ENCODE results near the gene IBA57. TPM values are rescaled to one million over a fixed set of nuclear protein-coding genes. Genes with fewer than 3 reads are reported as not detected.

IBA57 gene
- total RNA-seq, 4 donors from 2014 or later = 4.9 to 15.7 (median 12.3) TPM

GRCh38 chr1:228142155-228142691 lies 23.4 kb upstream of the IBA57 start:
- ATAC-seq (no peak), DNase-seq (peak in 1 of 2 donors; percentile 62)
- Histone ChIP-seq H3K27ac (peak overlapping the region; percentile 94 to 99 (median 96)), H3K4me1 (peaks cover 32 to 37% of the 10 kb centered on the region in 2 donors), H3K36me3 (peaks cover 0 to 12% of the 10 kb centered on the region in 2 donors), H3K9me3 (no peaks in the 10 kb centered on the region), H3K27me3 (no peaks in the 10 kb centered on the region), H3K4me3 (peak overlapping the region in 2 of 4 donors; percentile 96 to 100)
- TF ChIP-seq CTCF (IDR thresholded peaks at IDR 0.05 in 4 of 5, conservative IDR thresholded peaks at IDR 0.05 in 1 of 5) = no peak
- peak in 1 of 2 donors; percentile 8 for TF ChIP-seq POLR2A (IDR thresholded peaks at IDR 0.05)
- in situ Hi-C loops (cut with MboI; ENCODE audit: low sequenced_read_pairs in 4 of 4) (no loop called here), intact Hi-C loops (cut with DNase I; ENCODE audit: low total_unique reads) (no loop called here)

GRCh38 chr1:228142701-228143136 lies 22.9 kb upstream of the IBA57 start:
- Histone ChIP-seq H3K36me3 (peaks cover 0 to 17% of the 10 kb centered on the region in 2 donors), H3K27me3 (no peaks in the 10 kb centered on the region), H3K4me1 (peaks cover 32 to 37% of the 10 kb centered on the region in 2 donors), H3K27ac (peak overlapping the region; percentile 94 to 99 (median 96)), H3K9me3 (no peaks in the 10 kb centered on the region), H3K4me3 (peak overlapping the region in 1 of 4 donors; percentile 96)
- no peak for DNase-seq
- ATAC-seq = no peak
- intact Hi-C loops (cut with DNase I; ENCODE audit: low total_unique reads) (no loop called here), in situ Hi-C loops (cut with MboI; ENCODE audit: low sequenced_read_pairs in 4 of 4) (no loop called here)
- TF ChIP-seq CTCF (IDR thresholded peaks at IDR 0.05 in 4 of 5, conservative IDR thresholded peaks at IDR 0.05 in 1 of 5) = no peak
- TF ChIP-seq POLR2A (IDR thresholded peaks at IDR 0.05) = no peak

GRCh38 chr1:228143480-228144192 lies 22.0 kb upstream of the IBA57 start:
- Histone ChIP-seq H3K9me3 (no peaks in the 10 kb centered on the region), H3K27ac (no peak overlapping the region), H3K27me3 (no peaks in the 10 kb centered on the region), H3K4me3 (no peak overlapping the region), H3K4me1 (peaks cover 32 to 37% of the 10 kb centered on the region in 2 donors), H3K36me3 (peaks cover 0 to 26% of the 10 kb centered on the region in 2 donors)
- TF ChIP-seq POLR2A (IDR thresholded peaks at IDR 0.05) = no peak
- no peak for TF ChIP-seq CTCF (IDR thresholded peaks at IDR 0.05 in 4 of 5, conservative IDR thresholded peaks at IDR 0.05 in 1 of 5)
- DNase-seq = no peak
- ATAC-seq = no peak
- in situ Hi-C loops (cut with MboI; ENCODE audit: low sequenced_read_pairs in 4 of 4) (no loop called here), intact Hi-C loops (cut with DNase I; ENCODE audit: low total_unique reads) (no loop called here)

- Histone ChIP-seq H3K4me1 (peaks cover 32 to 41% of the 10 kb centered on the region in 2 donors), H3K27ac (no peak overlapping the region), H3K27me3 (no peaks in the 10 kb centered on the region), H3K9me3 (no peaks in the 10 kb centered on the region), H3K36me3 (peaks cover 0 to 30% of the 10 kb centered on the region in 2 donors), H3K4me3 (no peak overlapping the region)
- DNase-seq (no peak), ATAC-seq (no peak)
- no peak for TF ChIP-seq POLR2A (IDR thresholded peaks at IDR 0.05)
- TF ChIP-seq CTCF (IDR thresholded peaks at IDR 0.05 in 4 of 5, conservative IDR thresholded peaks at IDR 0.05 in 1 of 5) = no peak
- in situ Hi-C loops (cut with MboI; ENCODE audit: low sequenced_read_pairs in 4 of 4) (no loop called here), intact Hi-C loops (cut with DNase I; ENCODE audit: low total_unique reads) (no loop called here)
These were observed 21.2 kb upstream of the IBA57 start for GRCh38 chr1:228144193-228144992.
